ENCODE data around the gene FAM53C. TPM values are rescaled to one million over a fixed set of nuclear protein-coding genes. Genes with fewer than 3 reads are reported as not detected.

FAM53C gene
- total RNA-seq (10 to 100 TPM; 81.0 to 83.8 TPM), total RNA-seq (32.6 to 339 (median 51.8) reads per million in 172 experiments)
- polyA plus RNA-seq (2013, experiment 1 of 2), result 14.8 TPM
- polyA plus RNA-seq (2013, experiment 2 of 2), result 22.9 TPM

GRCh38 chr5:138337685-138338410, at the start of gene FAM53C:
TSS of gene FAM53C (plus strand) at chr5:138338266. CDS start at chr5:138341336, 3,070 bp downstream.
- Histone ChIP-seq H3K27ac (ENCODE audit: low read depth in 1 of 2, low read length in 2 of 2) (peak within 1 kb of the TSS; percentile 93 to 95), H3K9me3 (ENCODE audit: control insufficient read depth in 1 of 2, insufficient read depth in 1 of 2, low read length in 2 of 2) (no peaks in the 10 kb centered on the region), H3K4me3 (ENCODE audit: low read length) (peak within 1 kb of the TSS; percentile 62), H3K36me3 (ENCODE audit: insufficient read depth, low read length) (peaks cover 12% of the 10 kb centered on the region), H3K4me1 (ENCODE audit: insufficient read depth, low read length) (peaks cover 21% of the 10 kb centered on the region), H3K27me3 (ENCODE audit: control insufficient read depth in 1 of 2, insufficient read depth in 2 of 2, low read length in 2 of 2) (no peaks in the 10 kb centered on the region)
- Mint-ChIP-seq H3K4me3 (peak within 1 kb of the TSS; percentile 94), H3K36me3 (ENCODE audit: low read depth) (peaks cover 15% of the 10 kb centered on the region), H3K4me1 (ENCODE audit: low read depth) (peaks cover 46% of the 10 kb centered on the region), H3K27me3 (no peaks in the 10 kb centered on the region), H3K27ac (peak within 1 kb of the TSS; percentile 96), H3K9me3 (no peaks in the 10 kb centered on the region)
- CTCF ChIA-PET, result interaction anchor here (13.3 kb wide), 1 partner anchor 15 kb away, joined by 248 read pairs; the partner anchor contains the start of gene KDM3B
- peak; percentile 82 to 96 (median 92) for DNase-seq
- intact Hi-C loops (cut with DNase I, micrococcal nuclease), result loop anchor here (1.0 to 10.0 kb wide), 7 partner anchors 14 to 1067 kb away; partner anchors contain the start of genes KDM3B (in 2 of the 2), CDC23 (in 1 of the 2), HNRNPA0 (in 1 of the 2) and HSPA9 (in 1 of the 2)
- no peak for TF ChIP-seq CTCF (IDR thresholded peaks at IDR 0.05)
- POLR2A ChIA-PET, result interaction anchor here (0.7 to 8.5 kb wide), 18 partner anchors 8 to 1769 kb away, joined by 3 to 293 read pairs (median 4); partner anchors contain the start of genes BRD8, CDC23, EGR1 and ETF1
- peak; percentile 81 for ATAC-seq (ENCODE audit: poor library complexity)

- POLR2A ChIA-PET, result no interaction called here
- no peaks in the 10 kb centered on the region for H3K36me3 ChIP-seq (ENCODE audit: insufficient read depth, low read length)
- TF ChIP-seq CTCF (IDR thresholded peaks at IDR 0.05), result no peak
- no peaks in the 10 kb centered on the region for H3K9me3 ChIP-seq (ENCODE audit: control insufficient read depth in 1 of 2, insufficient read depth in 1 of 2, low read length in 2 of 2)
- intact Hi-C loops (cut with DNase I, micrococcal nuclease), result no loop called here
- H3K27ac Mint-ChIP-seq, result no peak overlapping the region
- H3K4me3 ChIP-seq (ENCODE audit: low read length), result no peak overlapping the region
- H3K27me3 Mint-ChIP-seq, result no peaks in the 10 kb centered on the region
- no peaks in the 10 kb centered on the region for H3K4me1 ChIP-seq (ENCODE audit: insufficient read depth, low read length)
- no peaks in the 10 kb centered on the region for H3K36me3 Mint-ChIP-seq (ENCODE audit: low read depth)
- ATAC-seq (ENCODE audit: poor library complexity) (no peak), DNase-seq (no peak)
- CTCF ChIA-PET, result no interaction called here
- H3K9me3 Mint-ChIP-seq, result no peaks in the 10 kb centered on the region
- no peaks in the 10 kb centered on the region for H3K4me1 Mint-ChIP-seq (ENCODE audit: low read depth)
- H3K4me3 Mint-ChIP-seq, result no peak overlapping the region
- no peaks in the 10 kb centered on the region for H3K27me3 ChIP-seq (ENCODE audit: control insufficient read depth in 1 of 2, insufficient read depth in 2 of 2, low read length in 2 of 2)
- H3K27ac ChIP-seq (ENCODE audit: low read depth in 1 of 2, low read length in 2 of 2), result no peak overlapping the region
These were observed 48.8 kb upstream of the FAM53C start for GRCh38 chr5:138289296-138289695.

GRCh38 chr5:138303372-138303771, 34.7 kb upstream of the FAM53C start:
- POLR2A ChIA-PET, result no interaction called here
- ATAC-seq (ENCODE audit: poor library complexity), result no peak
- CTCF ChIA-PET, result no interaction called here

More at GRCh38 chr5:138303372-138303771, 34.7 kb upstream of the FAM53C start:
- intact Hi-C loops (cut with DNase I, micrococcal nuclease), result no loop called here
- Mint-ChIP-seq H3K4me3 (no peak overlapping the region), H3K9me3 (no peaks in the 10 kb centered on the region), H3K4me1 (ENCODE audit: low read depth) (no peaks in the 10 kb centered on the region), H3K36me3 (ENCODE audit: low read depth) (no peaks in the 10 kb centered on the region), H3K27ac (no peak overlapping the region), H3K27me3 (no peaks in the 10 kb centered on the region)
- no peaks in the 10 kb centered on the region for H3K9me3 ChIP-seq (ENCODE audit: control insufficient read depth in 1 of 2, insufficient read depth in 1 of 2, low read length in 2 of 2)
- no peak for DNase-seq
- no peaks in the 10 kb centered on the region for H3K27me3 ChIP-seq (ENCODE audit: control insufficient read depth in 1 of 2, insufficient read depth in 2 of 2, low read length in 2 of 2)
- no peak overlapping the region for H3K27ac ChIP-seq (ENCODE audit: low read depth in 1 of 2, low read length in 2 of 2)
- TF ChIP-seq CTCF (IDR thresholded peaks at IDR 0.05), result no peak
- H3K36me3 ChIP-seq (ENCODE audit: insufficient read depth, low read length), result no peaks in the 10 kb centered on the region
- H3K4me3 ChIP-seq (ENCODE audit: low read length), result no peak overlapping the region
- H3K4me1 ChIP-seq (ENCODE audit: insufficient read depth, low read length), result no peaks in the 10 kb centered on the region

All from CD4-positive, alpha-beta T cell (primary cell).